Breast epithelium (tissue), 3 donors: Measurements from ENCODE around the gene TRIM31.

ENCODE experiments used
- CTCF ChIP-seq, 3 donors: fragments of 450-650 bp; IDR thresholded peaks; one replicate each; pipeline ENCODE4 v1.5.1; 2016 to 2017; ENCODE audit warnings: antibody characterized with exemption in 3 of 3, mild to moderate bottlenecking in 3 of 3, moderate library complexity in 3 of 3
- POLR2A ChIP-seq: fragments of 450-650 bp; IDR thresholded peaks from one replicate; pipeline ENCODE4 v1.6.1; 2016; ENCODE audit warnings: antibody characterized with exemption, mild to moderate bottlenecking, moderate library complexity

DNA sequence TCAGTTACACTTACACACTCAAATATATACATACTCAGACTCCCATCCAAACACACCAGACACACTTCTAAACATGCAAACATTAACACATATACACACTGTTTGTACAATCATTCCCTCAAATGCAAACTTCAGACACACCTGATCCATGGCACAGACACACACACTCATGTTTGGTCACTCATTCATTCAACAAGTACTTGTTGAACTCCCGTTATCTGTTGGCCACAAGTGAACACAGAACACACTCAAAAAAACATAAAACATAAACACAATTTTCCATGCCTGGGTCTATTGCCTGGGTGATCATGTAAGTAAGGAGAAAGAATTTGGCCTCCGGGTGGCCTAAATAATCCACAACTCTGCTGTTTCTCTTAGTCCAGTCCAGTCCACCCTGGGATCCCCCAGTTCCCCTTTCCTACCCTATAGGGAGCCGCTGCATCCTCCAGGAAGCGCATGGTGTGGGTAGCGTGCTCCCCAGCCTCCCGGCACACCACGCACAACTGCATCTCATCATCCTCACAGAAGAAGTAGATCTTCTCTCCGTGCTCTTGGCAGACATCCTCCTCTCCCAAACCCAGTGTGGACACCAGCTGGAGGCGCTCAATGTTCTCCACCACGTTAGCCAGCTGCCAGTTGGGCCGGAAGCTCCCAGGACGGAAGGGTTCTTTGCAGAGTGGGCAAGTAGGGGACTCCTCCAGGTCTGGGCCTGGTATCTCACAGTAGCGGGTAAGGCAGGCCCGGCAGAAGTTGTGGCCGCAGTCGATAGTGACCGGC, 47.3 kb upstream of the TRIM31 start:
- TF ChIP-seq POLR2A (no peak), CTCF (IDR thresholded peaks at IDR 0.05) (no peak)
